Medulla oblongata (tissue), 1 donor: Measurements from ENCODE around the gene RPTOR.

Experiments
- DNase-seq: peaks from one replicate; pipeline ENCODE4 v3.0.0-alpha.2; 2015; ENCODE audit errors: extremely low spot score

Gene RPTOR

DNA sequence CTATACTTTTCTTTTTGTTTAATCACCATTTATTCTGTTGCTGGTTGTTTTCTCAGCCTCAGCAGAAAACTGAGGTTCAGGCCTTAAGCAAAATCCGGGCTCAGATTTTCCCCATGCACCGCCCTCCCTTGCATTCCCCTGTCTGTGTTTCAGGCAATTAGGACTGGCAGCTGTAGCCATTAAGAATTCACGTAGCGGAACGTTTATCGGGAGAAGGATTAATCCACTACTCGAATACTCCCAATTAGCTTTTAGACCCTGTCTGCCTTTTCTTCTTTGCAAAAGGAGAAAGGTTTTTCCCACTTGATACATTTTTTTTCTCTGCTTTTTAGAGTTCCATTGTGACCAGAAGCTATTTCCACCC lies 173.1 kb downstream of the RPTOR start:
- DNase-seq, result no peak

DNA sequence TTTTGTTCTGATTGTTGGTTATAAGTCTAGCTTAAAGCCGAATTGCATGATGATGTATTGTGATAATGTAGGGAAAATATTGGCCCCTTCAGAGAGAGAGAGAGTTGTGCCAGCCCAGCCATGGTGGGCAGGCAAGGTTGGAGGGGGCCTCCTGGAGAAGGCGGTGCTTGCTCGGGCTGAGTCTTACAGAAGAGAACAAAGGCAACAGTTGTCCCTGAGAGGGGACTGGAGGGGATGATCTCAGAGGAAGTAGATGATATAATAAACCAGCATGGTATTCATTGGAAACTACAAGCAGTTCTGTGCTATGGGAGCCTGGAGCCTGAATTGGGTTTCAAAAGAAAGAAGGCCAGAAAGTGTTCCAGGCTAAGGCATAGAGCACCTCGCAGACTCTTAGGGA lies 173.8 kb downstream of the RPTOR start:
- peak; percentile 26 for DNase-seq

DNA sequence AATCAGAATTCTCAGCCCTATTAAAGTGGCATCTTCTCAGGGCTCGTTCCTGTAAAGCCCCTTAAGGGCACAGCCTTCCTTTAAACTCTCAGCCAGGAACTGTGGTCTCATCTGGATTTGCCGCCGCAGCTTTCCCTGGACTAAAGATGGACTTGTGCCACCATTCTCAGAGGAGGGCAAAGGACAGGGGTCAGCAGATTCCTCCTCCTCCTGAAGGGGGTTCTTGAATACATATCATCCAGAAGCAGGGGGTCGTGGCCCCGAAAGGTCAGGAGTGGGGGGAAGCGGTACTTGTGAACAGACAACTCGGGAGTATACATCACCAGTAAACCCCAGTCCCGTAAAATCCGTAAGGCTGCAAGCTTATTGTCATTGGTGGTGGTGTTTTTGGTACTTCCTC lies 174.8 kb downstream of the RPTOR start:
- DNase-seq, result no peak

DNA sequence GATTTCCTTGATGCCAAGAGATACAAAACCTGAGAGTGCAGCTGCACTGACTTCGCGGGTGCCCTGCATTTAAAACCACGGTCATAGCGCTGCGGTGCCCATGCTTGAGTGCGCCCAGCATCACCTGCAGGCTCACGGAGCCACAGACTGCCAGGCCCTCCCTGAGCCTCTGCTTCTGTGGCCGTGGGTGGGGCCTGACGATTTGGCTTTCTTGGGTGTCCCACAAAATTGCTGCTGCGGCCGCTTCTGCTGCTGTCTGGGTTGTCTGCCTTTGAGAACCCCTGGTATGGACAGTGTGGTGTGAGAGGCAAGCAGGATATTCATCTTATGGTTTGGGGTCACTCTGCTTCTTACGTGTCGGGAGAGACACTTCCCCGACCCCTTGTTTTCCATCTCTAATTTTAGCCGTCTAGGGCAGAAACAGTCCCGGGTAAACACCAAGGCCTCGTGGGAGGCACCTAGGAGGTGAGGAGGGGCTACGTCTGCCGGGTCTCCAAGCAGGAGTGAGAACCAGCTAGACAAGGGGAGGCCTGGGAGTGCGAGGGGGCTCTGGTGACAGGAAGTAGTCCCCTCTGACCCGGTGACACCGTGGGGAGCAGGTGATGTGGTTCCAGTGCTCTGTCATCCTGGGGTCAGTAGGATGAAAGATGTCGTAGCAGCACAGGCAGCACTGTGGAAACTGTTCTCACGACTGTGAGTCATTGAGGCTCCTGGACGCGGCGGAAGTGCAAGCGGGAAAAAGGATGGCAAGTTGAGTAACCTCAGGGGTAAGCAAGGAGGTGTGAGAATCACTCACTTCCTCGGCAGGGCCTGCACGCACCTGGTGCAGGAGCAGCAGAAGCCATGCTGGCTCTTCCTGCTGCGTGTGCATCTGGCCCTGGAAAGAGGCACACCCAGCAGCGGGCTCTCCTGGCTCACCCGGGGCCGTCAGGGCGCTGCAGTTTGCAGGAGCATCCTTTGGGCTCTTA lies 176.3 kb downstream of the RPTOR start:
- no peak for DNase-seq

DNA sequence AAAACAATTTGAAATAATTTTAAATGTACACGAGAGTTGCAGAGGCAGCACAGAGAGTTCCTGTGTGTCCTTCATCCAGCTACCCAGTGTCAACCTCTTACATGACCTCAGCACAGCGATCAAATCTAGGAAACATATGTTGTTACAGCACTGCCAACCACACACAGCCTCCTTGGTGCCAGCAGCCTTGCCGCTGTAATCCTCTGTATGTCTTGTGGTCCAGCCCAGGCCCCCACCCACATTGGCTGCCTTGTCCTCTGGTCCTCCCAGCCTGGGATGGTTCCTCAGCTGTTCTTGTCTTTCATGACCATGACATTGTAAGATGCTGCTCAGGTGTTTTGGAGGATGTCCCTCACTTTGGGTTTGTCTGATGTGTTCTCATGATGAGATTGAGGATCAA lies 178.0 kb downstream of the RPTOR start:
- no peak for DNase-seq

DNA sequence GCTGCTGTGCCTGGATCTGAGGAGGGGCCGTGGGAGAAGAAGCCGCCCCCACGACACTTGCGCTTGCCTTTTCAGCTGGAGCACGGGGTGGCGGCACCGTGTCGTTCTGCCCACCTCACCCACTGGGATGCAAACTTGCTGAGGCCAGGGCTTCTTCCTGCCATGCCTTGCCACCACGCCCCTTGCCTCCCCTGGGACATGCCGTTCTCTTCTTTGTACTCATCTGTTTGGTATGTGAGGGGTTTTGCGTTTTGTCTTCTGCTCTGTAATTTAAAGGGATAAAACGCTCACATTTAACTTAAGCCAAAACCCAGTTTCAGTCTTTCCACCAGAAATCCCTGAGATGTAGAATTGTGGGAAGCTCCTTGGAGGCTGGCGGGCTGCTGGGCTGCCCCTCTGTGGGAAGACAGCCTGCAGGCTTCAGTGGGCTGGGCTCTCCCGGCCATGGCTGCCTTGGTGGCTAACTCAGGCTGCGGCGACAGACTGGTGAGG lies 180.2 kb downstream of the RPTOR start:
- no peak for DNase-seq

DNA sequence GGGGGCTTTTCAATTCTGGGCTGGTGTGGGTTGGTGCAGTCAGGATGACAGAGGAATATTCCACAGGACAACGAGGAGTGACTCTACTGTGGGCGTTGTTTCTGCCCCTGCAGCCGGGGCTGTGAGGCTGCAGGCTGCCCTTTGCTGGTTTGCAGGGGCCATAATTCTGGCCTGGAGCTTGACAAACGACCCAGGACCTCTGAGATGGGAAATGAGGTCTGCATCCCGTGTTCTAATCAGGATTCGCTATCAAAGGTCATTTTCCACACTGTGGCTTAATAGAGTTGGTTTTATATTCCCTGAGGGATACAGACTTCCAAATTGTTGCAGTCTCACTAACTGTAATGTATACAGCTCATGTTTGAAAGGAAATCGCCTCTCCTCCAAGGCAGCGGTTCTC lies 180.9 kb downstream of the RPTOR start:
- DNase-seq, result no peak

DNA sequence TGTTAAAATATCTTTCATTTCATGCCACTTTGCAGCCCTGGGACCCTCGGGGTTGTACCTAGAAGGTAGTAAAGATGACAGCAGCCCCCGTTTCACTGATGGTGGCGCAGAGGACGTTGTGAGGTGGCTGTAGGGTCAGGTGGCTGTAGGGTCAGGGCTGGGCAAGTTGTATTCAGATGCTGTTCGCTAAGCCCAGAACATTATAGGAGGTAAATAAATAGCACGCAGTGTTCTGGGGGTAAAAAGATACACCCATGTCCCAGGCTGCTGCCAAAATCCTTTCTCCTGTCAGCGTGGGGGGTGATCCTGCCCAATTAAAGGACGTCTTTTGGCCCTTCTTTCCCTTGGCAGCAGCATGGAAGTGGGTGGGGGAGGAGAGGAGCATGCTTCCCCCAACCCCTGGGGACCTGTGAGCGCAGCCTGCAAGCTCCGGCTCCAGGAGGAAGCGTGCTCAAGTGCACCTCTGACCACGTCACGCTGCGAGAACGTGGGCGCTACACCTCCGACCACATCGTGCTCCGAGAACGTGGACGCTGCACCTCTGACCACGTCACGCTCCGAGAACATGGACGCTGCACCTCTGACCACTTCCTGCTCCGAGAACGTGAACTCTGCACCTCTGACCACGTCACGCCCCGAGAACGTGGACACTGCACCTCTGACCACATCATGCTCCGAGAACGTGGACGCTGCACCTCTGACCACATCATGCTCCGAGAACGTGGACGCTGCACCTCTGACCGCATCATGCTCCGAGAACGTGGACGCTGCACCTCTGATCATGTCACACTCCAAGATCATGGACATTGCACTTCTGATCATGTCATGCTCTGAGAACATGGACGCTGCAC lies 182.1 kb downstream of the RPTOR start:
- DNase-seq, result no peak

DNA sequence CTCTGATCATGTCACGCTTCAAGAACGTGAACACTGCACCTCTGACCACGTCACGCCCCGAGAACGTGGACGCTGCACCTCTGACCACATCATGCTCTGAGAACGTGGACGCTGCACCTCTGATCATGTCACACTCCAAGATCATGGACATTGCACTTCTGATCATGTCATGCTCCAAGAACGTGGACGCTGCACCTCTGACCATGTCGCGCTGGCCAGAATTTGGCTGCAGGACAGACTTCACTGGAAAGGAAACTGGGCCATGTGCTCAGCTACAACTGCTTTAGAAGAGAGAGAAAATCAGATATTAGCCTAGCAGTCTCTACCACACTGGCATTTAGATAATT lies 182.7 kb downstream of the RPTOR start:
- DNase-seq, result no peak

DNA sequence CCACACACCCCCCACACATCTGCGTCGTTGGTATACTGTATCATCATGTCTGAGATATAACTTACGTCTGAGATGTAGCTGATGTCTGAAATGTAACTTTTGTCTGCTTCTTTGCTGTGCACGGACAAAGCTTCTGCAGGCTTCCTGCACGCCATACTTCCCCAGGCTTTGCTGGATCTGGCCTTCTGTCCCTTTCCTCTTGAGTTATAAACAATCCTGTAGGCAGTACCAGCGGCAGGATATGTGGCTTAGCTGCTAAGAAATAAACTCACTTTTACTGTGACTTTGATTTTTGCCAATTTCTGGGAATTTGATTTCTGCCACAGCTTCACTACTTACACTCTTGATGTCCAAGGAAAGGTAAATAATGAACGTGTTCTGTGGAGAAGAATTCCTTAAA lies 184.4 kb downstream of the RPTOR start:
- DNase-seq, result no peak

DNA sequence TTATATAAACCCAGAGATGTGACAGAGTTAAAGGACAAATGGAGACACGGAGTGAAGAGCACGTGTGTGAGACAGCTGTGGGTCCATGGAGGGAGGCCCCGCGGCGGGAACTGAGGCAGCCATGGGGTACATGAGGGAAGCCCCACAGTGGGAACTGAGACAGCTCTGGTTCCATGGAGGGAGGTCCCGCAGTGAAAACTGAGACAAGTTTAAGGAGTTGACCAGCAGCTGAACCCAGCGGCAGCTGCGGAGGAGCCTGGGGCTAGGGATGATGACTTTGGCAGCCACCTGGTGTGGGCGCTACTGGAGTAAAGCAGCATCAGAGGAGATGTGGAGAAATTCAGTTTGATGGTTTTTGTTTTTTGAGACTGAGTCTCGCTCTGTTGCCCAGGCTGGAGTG lies 185.1 kb downstream of the RPTOR start:
- no peak for DNase-seq

DNA sequence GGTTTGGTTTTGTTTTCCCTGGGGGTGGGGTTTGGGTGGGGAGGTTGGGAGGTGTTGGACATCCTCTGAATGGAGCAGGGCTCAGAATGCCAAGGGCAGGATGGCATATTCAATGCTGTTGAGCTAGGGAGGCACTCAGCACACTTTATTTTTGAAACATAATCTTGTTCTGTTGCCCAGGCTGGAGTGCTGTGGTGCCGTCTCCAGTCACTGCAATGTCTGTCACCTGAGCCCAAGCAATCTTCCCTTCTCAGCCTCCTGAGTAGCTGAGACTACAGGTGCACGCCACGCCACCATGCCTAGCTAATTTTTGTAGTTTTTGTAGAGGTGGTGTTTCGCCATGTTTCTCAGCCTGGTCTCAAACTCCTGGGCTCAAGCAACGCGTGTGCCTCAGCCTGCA lies 186.1 kb downstream of the RPTOR start:
- DNase-seq, result no peak

DNA sequence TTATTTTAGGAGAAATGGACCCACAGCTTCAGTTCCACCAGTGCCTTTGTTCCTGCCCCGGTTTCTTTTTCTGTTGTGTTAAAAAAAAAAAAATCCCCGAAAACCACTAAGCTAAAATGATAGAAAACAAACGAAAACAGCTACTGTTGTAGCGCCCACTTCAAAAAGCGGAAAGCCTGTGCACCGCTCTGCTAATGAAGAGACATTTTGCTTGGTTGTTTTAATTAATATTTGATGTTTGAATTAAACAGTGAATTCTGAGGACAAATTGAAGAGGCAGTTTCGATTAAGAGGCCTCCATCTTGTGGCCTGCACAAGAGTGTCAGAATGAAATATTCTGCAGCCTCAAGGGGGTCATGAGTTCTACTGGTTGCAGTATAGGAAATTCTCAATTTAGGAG lies 186.7 kb downstream of the RPTOR start:
- DNase-seq, result no peak

DNA sequence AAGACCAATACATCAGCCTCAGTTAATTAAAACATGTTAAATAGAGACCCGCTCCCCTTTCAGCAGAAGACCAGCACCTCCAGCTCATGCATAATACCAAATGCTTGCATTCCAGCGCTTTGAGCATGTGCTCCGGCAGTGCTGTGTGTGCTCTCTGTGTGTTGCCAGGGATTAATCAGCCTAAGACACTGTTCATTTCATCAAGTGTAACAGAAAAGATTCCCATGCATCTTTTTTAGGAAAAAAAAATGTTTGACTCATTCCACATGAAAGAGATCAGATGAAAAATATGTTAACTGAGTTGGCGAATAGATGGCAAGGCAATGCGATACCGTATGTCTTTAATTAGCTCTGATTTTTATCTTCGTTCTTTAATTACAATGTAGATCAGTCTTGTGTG lies 187.6 kb downstream of the RPTOR start:
- no peak for DNase-seq

DNA sequence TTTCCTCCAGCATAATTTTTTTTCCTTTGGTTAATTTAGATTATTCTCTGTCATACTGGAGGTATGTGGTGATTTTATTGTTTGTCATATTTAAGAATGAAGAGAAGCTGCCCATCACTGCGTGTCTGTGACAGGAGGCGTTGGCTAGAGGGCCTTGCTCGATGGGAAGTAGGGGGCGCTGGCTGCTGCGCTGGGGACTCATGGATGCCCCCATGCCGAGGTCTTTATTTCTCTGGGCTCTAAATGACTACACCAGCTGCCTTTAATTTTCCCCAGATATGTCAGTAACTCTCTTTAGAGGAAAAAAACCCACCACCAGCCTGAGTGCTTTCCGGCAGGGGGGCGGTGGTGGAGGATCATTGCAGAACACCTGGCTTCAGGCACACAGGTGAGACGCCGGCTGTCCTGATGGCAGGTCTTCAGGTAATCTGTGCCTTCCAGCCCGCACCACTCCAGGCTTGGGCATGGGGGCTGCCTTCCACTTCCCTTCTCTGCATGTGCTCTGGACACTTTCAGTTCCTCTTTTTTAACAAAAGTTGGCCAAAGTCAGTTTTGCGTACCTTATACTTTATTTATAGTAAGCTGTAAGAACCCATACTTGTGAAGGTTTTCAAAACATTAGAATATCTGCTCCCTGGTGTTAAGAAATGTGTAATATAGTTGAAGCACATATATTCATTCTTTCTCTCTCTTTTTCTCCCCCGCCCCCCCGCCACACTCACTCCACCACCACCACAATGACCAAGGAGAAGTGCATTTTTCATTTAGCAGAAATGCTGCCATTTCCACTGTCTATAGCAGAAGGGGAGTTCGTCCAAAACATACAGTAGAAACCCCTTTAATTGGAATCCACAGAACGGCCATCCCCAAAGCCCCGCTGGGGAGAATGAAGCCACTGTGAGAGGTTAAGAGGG lies 192.7 kb downstream of the RPTOR start:
- DNase-seq, result peak; percentile 43

DNA sequence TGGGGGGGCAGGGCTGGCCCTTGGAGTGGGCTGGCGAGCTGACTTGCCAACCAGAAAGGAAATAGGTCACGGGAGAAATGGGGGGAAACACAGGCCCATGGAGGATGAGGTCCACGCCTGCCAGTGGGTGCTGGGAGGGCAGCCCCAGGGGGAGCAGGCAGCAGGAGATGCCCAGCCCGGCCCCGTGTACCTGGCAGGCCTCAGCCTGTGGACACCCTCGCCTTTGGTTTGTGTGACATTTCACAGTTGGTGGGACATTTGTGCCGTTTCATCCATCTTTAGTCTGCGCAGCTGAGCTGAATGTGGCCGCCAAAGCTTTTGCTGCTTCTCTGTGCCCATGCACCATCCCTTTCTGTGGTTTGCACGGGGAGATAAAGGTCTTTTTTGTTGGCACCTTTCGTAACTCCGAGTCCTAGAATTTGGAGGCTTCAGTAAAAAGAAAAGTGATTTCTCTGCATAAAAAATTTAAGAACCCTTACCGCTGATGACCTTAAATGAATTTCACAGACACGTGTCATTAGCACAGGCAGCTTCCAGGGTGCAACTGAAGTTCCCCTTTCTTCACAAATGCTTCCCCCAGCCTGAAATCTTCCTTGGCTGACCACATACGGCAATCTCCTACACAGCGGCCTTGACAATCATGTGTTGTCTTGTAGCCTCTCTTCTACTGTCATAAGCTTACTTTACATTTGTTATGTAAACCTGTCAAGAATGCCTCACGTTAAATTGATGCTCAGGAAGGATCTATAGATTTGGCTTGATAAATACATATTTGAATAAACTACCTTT lies 193.6 kb downstream of the RPTOR start:
- peak; percentile 64 for DNase-seq

DNA sequence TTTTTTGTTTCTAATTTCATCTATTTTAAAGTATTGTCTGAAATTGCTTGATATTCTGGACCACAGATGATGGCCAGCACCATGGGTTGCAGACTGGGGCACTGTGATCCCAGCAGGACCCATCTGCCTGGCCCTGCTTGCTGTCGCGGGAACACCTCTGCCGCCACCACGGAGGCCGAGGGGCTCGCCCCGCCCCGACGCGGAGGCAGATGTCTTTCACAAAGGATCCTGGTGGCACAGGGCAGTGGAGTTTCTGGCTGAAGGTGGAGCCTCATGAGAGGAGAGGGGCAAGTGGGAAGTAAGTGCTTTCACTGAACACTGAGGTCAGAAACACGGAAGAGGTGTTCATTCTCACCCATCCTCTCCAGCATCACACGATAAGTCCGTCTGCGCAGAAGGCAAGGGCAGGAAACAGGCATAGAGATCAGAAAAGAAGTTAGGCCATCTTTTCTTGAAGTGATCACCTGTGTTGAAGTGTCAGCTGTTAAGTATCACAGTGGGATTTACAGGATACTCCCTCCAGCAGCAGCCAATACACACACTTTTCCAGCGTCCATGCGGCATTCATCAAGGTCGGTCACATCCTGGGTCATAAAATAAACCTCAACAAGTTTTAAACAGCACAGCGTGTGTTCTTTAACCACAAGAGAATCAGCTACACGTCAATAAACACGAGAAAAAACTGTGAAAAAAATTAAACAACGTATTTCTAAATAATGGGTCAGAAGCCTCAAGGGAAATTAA lies 194.5 kb downstream of the RPTOR start:
- DNase-seq, result no peak

DNA sequence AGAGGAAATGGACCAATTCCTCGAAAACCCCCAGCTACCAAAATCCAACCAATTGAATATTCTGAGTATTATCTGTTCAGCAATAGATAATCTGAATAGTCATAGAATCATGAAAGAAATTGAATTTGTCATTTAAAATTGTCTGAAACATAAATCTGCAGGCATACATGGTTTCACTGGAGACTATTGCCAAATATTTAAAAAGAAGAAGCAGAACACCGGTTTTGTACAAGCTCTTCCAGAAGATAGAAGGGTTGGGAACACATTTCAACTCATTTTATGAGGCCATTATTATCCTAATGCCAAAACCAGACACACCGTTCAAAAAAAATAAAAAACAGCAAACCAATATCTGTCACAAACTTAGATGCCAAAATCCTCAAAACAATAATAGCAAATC lies 195.5 kb downstream of the RPTOR start:
- no peak for DNase-seq

DNA sequence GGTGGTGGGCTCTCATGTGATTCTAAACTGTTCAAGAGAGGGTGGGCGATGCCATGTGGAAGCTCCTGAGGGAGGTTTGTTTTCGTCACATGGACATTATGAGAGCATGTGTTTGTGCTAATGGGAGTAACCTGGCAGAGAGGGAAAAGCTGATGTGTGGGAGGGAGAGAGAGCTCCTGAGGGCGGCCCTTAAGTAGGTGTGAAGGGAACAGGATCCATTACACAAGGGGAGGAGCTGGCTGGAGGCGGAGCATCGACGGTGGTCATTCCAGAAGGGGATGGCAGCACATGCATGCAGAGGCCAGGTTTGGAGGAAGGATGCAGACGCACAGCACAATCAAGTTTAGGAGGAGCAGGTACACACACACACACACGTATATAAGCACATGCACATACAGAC lies 197.5 kb downstream of the RPTOR start:
- DNase-seq, result no peak

DNA sequence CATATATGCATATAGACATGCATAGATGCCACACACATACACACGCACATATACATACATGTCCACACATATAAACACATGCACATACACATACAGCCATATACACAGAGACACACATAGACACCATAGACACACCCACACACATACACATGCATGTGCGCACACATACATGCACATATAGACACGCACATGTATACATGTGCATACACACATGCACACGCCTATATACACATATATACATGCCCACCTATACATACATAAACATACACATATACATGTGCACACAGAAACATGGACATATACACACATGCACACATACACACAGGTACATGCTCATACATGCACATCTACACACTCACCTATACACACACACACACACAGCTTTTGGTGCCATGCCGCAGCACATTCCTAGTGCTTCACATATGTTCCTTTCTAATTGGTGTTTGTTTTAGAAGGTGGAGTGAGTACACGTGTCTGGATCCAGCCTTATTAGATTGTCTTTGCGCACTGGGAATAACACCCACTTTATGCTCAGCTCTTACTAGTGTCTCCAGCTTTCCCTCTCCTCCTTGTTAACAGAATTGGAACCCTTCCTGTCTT lies 198.0 kb downstream of the RPTOR start:
- DNase-seq, result no peak
